ENCODE results near the gene EVL. TPM values are rescaled to one million over a fixed set of nuclear protein-coding genes. Genes with fewer than 3 reads are reported as not detected.
"Not testable (repeated sequence)": the region's sequence is repeated elsewhere in the genome, so short reads cannot be mapped to it uniquely, and the experiment has no call there.

EVL gene
- polyA plus RNA-seq, 12 donors: 51.9 to 142 (median 62.9) TPM; not detected in 1

DNA sequence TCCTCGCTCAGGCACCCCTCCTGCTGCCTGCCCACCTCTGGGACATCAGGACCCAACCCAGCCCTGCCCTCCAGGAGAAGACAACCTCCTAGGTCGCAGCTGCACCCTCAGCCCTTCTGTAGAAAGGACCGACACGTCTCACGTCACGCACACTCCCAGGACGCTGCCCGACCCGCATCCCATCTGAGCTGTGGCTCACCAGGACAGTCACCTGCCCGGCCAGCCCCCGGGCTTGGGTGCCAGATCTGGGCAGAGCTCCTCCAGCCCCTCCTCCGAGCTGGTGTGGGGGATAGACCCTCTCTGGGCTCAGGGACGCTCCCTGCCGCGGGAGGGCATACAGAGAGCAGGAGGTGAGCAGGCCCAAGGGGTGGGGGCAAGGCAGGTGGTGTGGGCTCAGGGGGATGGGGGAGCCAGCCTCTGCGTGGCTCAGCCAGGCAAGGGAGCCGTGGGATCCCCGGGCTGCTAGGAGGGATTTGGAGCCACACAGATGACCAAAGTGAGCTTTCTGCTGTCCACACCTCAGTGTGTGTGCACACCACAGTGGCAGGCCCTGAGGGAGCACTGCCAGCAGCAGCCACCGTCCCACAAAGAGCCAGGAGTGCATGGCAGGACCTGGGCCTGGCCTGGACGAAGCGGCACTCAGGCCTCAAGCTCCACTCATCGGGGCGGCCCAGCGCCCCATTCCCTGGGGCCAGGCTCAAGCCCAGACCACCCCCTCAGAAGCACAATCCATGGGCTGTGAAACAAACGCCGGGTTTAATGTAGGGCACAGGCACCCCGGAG lies 80.7 kb downstream of the EVL start:
- no peak for DNase-seq

GRCh38 chr14:100146531-100147091 lies 81.4 kb downstream of the EVL start:
- DNase-seq: no peak

- DNase-seq: no peak
These were observed 82.0 kb downstream of the EVL start for GRCh38 chr14:100147181-100147631.

DNA sequence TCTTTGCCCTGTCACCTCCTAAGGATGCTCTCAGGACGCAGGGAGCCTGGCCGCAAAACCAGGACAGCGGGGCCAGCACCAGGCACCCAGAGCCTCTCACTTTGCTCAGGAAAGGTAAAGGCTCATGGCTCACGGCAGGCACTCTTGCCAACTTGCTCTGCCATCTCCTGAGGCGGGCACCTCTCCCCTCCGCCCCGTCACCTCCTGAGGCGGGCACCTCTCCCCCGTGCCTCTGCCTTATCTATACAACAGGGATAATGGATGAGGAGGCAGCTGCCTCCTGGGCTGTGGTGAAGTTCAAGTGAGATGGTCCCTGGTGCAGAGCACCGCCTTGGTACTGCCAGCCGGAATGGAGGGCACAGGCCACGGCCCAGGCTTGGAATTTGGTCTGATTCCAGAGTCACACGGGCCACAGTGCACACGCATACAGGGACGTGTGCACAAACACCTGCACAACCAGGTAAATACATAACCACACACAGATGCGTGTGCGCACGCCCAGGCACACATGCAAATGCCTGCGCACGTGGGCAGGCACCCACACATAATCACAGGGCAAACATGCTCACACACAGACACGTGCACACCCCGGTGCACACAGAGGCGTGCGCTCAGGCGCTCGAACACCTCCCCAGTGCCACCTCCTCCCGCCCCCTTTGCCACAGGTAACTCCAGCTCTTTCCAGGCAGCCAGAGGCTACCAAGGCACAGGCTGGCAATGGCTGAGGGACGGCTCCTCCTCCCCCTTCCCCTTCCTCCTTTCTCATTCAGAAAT lies 82.7 kb downstream of the EVL start:
- no peak for DNase-seq

DNA sequence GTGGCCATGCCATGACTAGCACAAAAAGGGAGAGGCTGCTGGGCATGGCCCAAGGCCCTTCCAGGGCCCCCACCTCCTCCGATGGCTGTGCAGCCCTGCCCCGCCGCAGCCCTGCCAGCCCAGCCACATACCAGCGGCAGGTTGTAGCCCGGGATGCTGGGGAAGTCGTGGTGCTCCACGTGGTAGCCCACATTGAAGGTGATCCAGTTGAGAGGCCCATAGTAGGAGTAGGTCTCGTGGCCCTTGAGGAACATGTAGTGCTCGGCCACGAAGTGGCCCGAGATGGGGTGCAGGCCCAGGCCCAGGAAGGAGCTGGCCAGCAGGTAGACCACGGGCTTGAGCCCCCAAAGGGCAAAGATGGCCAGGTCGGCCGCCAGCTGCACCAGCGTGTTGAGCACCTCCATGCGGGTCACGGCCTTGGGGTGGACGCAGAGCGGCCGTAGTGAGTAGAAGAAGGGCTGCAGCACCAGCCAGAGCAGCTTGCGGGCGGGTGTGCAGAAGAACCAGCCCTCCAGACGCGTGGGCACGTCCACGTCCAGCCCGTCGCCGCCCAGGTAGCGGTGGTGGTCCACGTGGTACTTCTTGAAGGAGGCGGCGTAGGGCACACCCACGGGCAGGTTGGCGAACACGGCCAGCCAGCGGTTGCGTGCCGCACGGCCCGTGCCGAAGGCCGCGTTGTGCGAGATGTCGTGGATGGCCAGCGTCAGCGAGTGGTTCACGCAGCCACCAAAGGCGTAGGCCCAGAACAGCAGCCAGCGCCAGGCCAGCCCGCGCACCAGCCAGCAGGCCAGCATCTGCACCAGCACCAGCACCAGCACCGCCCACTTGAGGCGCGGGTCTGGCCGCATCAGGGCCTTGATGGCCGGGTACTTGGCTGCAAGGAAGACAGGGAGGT lies 83.9 kb downstream of the EVL start:
- DNase-seq: no peak

- no peak for DNase-seq
These were observed 84.8 kb downstream of the EVL start for GRCh38 chr14:100149851-100150611.

DNA sequence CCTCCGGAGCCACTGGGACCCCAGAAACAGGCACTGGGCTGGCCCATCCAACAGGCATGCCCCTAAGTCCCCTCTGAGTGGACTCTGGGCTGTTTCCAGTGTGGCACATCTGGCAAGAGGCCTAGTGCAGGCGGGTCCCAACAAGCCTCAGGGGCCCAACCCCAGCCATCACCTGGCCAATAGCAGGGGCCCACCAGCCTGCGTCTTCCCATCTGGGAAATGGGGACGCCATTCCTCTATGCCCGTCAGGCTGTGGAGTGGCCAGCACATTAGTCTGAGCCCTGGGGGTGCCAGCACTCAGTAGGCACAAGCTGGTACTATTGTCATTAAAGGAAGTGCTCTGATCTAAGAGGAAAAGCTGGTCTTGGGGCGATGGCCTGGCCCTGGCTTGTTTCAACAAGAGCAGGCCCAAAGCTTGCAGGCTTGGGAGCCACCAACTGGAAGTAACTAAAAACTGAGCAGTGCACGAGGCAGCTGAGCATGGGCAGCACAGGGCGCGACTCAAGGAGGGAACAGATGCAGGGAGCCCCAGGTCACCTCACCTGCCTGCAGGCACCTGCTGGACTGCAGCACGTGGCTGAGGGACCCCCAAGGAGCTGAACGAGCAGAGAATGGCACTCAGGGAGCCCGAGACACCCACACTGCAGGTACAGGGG lies 85.8 kb downstream of the EVL start:
- no peak for DNase-seq

- no peak for DNase-seq
These were observed 86.9 kb downstream of the EVL start for GRCh38 chr14:100152091-100152490.

DNA sequence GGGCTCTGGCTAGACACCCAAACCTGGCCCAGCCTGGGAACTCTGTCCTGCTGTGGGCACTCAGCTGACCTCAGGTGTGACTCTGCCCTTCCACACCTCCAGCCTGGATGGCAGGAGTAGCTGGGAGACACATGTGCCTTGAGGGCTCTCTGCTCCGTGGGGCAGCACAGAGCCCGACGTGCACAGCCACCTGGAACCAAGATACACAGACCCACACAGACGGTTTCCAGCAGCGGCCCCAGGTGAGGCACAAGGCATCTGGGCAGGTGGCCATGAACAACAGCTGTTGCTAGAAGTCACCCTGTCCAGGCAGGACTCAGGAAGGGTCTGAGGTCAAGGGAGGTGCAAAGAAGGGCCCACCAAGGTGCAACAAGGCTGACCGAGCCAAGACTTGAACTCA lies 88.3 kb downstream of the EVL start:
- DNase-seq: no peak

DNA sequence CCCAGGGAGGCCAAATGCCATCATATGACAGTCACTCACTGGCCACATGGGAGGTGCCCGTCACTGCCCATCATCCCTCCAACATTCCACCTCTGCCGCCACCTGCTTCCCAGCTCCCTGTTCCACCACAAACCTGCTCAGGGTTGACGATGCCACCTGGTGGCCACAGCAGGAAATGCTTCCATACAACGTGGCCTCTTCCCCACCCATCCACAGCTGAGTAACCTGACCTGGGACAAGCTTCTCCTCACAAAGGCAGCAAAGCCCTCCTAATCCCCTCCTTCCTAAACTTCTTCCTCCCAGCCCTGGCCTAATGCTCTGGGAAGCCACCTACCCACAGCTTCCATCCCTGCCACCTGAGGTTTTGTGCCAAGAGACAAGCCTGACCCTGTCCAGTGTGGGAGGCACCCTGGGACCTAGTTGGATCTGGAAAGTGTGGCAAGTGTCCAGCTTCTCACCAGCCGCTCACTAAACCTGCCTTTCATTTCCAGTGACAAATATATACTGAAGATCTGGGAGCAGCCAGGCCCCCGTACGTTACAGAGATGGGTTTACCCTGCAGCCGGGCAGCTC lies 89.9 kb downstream of the EVL start:
- no peak for DNase-seq

- no peak for DNase-seq
These were observed 90.8 kb downstream of the EVL start for GRCh38 chr14:100155756-100156616.

GRCh38 chr14:100156776-100157175 lies 91.6 kb downstream of the EVL start:
- DNase-seq: no peak

GRCh38 chr14:100157548-100158232 lies 92.5 kb downstream of the EVL start:
- not testable (repeated sequence) for DNase-seq

DNA sequence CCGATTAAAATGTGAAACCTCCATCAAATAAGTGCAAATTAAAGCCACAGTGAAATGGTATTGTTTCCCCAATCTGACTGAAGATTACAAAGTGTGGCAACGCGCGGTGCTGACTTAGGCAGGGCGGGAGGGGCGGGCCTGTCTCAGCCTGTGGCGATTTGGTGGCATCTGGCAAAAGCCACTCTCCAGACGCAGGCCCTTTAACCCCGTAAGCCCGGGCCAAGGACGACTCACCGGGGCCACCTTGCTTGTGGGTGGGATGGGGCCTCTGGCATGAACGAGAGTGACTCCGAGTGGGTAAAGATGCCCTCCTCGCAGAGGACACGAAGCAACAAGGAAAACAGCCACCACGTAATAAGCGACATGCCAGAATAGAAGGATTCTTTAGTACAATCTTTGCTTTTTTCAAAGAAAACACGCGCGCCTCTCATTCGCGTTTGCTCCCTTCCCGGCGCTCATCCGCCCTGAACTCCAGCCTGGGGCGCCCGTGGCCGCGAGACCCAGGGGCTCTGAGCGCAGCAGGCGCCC lies 93.4 kb downstream of the EVL start:
- DNase-seq: no peak

GRCh38 chr14:100159094-100159864 lies 94.1 kb downstream of the EVL start, which contains the start of gene DEGS2:
Gene DEGS2, minus strand, starts transcription at chr14:100159645. Its CDS starts 58 bp downstream, at chr14:100159587.
- DNase-seq: no peak

DNA sequence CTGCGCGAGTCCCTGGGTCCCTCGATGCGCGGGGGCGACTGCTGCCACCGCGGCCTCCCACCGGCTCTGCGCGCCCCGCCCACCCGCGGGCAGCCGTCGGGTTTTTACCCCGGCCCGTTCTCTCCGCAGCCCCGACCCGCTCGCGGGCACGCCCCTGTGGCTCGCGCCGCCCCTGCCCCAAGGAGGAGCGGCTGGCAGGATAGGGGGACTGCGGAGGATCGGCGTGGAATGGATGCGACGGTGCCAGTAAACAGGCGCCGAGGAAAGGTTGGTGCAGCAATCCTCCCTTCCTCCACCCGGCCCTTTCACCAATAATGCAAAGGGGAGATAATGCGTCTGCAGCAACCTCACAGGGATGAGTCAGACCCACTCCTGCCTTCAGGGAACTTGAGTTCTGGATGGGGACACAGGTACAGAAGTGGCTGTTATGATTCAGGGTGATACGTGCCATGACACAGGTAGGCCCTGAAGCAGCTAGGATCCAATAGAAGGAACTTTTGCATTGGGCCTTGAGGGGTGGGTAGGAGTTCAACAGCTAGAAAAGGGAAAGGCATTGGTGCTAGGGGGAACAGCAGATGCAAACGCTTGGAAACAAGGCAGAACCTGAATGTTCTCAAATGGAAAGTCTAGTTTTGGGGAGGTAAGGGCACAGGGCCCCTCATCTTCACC lies 94.8 kb downstream of the EVL start:
- DNase-seq: no peak

DNA sequence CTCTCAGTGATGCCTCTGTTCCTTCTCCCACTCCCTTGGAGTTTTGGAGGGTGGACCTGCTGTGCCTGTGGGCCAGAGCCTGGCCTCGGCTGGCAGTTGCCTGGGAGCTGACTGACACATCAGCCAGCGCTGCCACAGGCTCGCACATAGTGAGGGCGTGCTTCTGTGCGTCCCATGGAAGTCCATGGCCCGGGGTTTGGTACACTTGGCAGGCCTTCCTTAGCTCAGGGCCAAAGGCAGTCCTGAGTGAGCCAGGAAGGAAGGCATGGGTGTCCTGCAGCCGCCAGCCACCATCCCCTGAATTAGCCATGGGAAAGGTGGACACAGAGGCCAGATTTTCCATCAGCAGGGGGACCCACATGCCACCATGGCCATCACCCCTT lies 95.3 kb downstream of the EVL start:
- no peak for DNase-seq
